HepG2 (cell line): ENCODE data around the gene BIVM. TPM values are rescaled to one million over a fixed set of nuclear protein-coding genes. Genes with fewer than 3 reads are reported as not detected.

Experiments used
- ATF2 ChIP-seq: sonication (generic); formaldehyde crosslinking; IDR thresholded peaks from 2 replicates; pipeline ENCODE4 v1.4.0; 2020; ENCODE audit warnings: missing genetic modification reagents
- BATF2 ChIP-seq: sonication (generic); formaldehyde crosslinking; IDR thresholded peaks from 2 replicates; pipeline ENCODE4 v1.8.0; 2022; ENCODE audit warnings: mild to moderate bottlenecking, missing genetic modification reagents, moderate library complexity
- CEBPB ChIP-seq: IDR thresholded peaks from 2 replicates; pipeline ENCODE4 v1.6.1; 2011; ENCODE audit warnings: low read depth, low read length, improper control_type of control experiment, borderline replicate concordance
- NKX3-1 ChIP-seq: sonication (generic); formaldehyde crosslinking; IDR thresholded peaks from 2 replicates; pipeline ENCODE4 v1.5.0; 2020; ENCODE audit warnings: missing genetic modification reagents
- POLR2AphosphoS2 ChIP-seq: IDR thresholded peaks from 2 replicates; pipeline ENCODE4 v1.6.1; 2011; ENCODE audit warnings: low read depth, low read length, improper control_type of control experiment
- RARG ChIP-seq: sonication (generic); formaldehyde crosslinking; IDR thresholded peaks from 2 replicates; pipeline ENCODE4 v1.4.0; 2020; ENCODE audit warnings: low read depth, mild to moderate bottlenecking, missing genetic modification reagents
- TARDBP ChIP-seq: sonication (generic); formaldehyde crosslinking; IDR thresholded peaks from 2 replicates; pipeline ENCODE4 v1.8.0; 2022; ENCODE audit warnings: mild to moderate bottlenecking, missing genetic modification reagents
- U2AF1 ChIP-seq: fragments of 200-400 bp; formaldehyde crosslinking; optimal IDR thresholded peaks from 2 replicates; pipeline ENCODE3; 2017; ENCODE audit warnings: mild to moderate bottlenecking, low read depth, low read length
- ZBTB40 ChIP-seq, 2 experiments: fragments of 450-650 bp in 1 of 2; sonication (generic) in 1 of 2; formaldehyde crosslinking in 1 of 2; IDR thresholded peaks; 2 replicates each; pipeline versions ENCODE4 v1.6.1 to v1.8.0; 2016 to 2022; ENCODE audit warnings: antibody characterized with exemption in 1 of 2, mild to moderate bottlenecking in 1 of 2, missing genetic modification reagents in 1 of 2
- ZNF251 ChIP-seq: sonication (generic); formaldehyde crosslinking; IDR thresholded peaks from 2 replicates; pipeline ENCODE4 v1.9.0; 2021; ENCODE audit warnings: mild to moderate bottlenecking, missing genetic modification reagents
- ZNF281 ChIP-seq: sonication (generic); formaldehyde crosslinking; IDR thresholded peaks from 2 replicates; pipeline ENCODE4 v1.4.0; 2020; ENCODE audit warnings: missing genetic modification reagents, borderline replicate concordance
- ZNF362 ChIP-seq: sonication (generic); formaldehyde crosslinking; IDR thresholded peaks from 2 replicates; pipeline ENCODE4 v1.4.0; 2020; ENCODE audit warnings: missing genetic modification reagents, mild to moderate bottlenecking, borderline replicate concordance
- ZNF484 ChIP-seq: sonication (generic); formaldehyde crosslinking; IDR thresholded peaks from 2 replicates; pipeline ENCODE4 v1.5.1; 2020; ENCODE audit warnings: mild to moderate bottlenecking, low read depth, missing genetic modification reagents, borderline replicate concordance
- ZNF703 ChIP-seq: sonication (generic); formaldehyde crosslinking; IDR thresholded peaks from 2 replicates; pipeline ENCODE4 v1.5.1; 2020; ENCODE audit warnings: missing genetic modification reagents, mild to moderate bottlenecking, moderate library complexity, borderline replicate concordance
- polyA plus RNA-seq, 8 experiments: library from polyadenylated mRNA; depleted of rRNA in 3 of 8; stranded (reverse) in 7 of 8; unstranded in 1 of 8; fragments of >200 nt; fragmentation: Illumina TruSeq in 4 of 8; extraction: Trizol in 4 of 8; gene quantifications; 2 replicates each; pipeline versions ENCODE4 v1.2.1 to v1.2.3, GENCODE V29; 2011 to 2016; ENCODE audit warnings: low read depth in 4 of 8, missing spikeins in 1 of 8, mixed read lengths in 1 of 8; ENCODE audit not compliant: insufficient read depth in 1 of 8
- total RNA-seq, 5 experiments: library from RNA; depleted of rRNA; stranded (reverse); fragments of >200 nt; fragmentation: Illumina TruSeq; extraction: Trizol; gene quantifications; 2 replicates each; pipeline ENCODE4 v1.2.3, GENCODE V29; 2016; ENCODE audit warnings: low read depth in 1 of 5

The BIVM gene
- total and polyA plus RNA-seq, 2 of the 13 experiments (the other 11 are each of a cell fraction or from before 2014, with no cell fraction given), result 10.4 to 15.8 TPM

GRCh38 chr13:102770435-102770834 lies 28.5 kb upstream of the BIVM start (continued):
- TF ChIP-seq ZNF703 (no peak), BATF2 (CRISPR knock-in tag) (no peak), ZNF362 (CRISPR knock-in tag) (no peak; the same call in 1 of the 2 replicates), ATF2 (CRISPR knock-in tag) (peak; percentile 51; the same call in 1 of the 2 replicates), NKX3-1 (CRISPR knock-in tag) (no peak), ZNF484 (CRISPR knock-in tag) (no peak), CEBPB (no peak), ZNF251 (CRISPR knock-in tag) (no peak), TARDBP (CRISPR knock-in tag) (no peak; the same call in 1 of the 2 replicates), U2AF1 (no peak), ZBTB40 (IDR thresholded peaks at IDR 0.05) (no peak), ZBTB40 (CRISPR knock-in tag; IDR thresholded peaks at IDR 0.05) (no peak; the same call in 1 of the 2 replicates), ZNF281 (CRISPR knock-in tag) (no peak), POLR2AphosphoS2 (no peak), RARG (CRISPR knock-in tag) (no peak)
